OCI-M2 (cell line): ENCODE results near the gene C19orf47.

Experiments
- DNase-seq: peaks from one replicate; lab custom pipeline; 2025; ENCODE audit not compliant: unreplicated experiment; lab: John Stamatoyannopoulos, UW

C19orf47 gene, protein sequence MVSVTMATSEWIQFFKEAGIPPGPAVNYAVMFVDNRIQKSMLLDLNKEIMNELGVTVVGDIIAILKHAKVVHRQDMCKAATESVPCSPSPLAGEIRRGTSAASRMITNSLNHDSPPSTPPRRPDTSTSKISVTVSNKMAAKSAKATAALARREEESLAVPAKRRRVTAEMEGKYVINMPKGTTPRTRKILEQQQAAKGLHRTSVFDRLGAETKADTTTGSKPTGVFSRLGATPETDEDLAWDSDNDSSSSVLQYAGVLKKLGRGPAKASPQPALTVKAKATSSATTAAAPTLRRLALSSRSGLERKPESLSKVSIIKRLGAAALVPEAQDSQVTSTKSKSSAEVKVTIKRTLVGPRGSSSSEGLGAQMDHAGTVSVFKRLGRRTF

GRCh38 chr19:40348125-40348913 is at the start of gene C19orf47, which contains the start of gene PLD3:
Gene C19orf47, minus strand, starts transcription at chr19:40348397. Its CDS starts 6,540 bp downstream, at chr19:40341857.
Gene PLD3, plus strand, starts transcription at chr19:40348695. Its CDS starts 17,789 bp downstream, at chr19:40366484.
- DNase-seq = peak; percentile 88

GRCh38 chr19:40397568-40397906 is 49.3 kb upstream of the C19orf47 start:
- no peak for DNase-seq

DNA sequence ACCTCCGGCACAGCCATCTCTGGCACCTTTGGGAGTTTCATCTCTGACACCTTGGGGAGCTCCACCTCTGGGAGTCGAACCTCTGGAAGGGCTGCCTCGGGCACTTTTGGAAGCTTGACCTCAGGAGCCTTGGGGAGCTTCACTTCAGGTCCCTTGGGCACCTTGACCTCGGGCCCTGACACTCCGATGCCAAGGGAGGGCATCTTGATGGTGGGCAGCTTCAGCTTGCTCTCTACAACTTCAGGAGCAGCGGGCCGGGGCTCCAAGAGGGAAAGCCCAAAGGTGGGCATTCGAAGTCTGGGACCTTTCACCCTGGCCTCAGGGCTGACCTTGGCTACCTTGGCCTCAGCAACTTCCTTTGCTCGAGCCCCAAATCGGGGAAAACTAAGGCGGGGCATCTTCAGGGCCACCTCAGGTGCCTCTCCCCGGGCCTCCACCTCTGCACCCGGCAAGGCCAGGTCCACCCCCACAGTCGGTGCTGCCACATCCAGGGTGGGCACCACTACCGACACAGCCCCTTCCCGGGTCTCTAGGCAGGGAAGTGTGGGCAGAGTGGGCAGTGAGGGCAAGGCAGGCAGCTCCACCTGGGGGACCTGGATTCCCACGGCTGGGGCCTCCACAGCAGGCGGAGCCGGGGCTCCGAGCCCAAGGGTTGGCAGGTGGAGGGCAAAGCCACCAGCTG is 48.8 kb upstream of the C19orf47 start:
- DNase-seq = no peak

GRCh38 chr19:40395956-40396355 is 47.8 kb upstream of the C19orf47 start:
- no peak for DNase-seq

GRCh38 chr19:40394816-40395210 is 46.6 kb upstream of the C19orf47 start:
- DNase-seq = no peak

DNA sequence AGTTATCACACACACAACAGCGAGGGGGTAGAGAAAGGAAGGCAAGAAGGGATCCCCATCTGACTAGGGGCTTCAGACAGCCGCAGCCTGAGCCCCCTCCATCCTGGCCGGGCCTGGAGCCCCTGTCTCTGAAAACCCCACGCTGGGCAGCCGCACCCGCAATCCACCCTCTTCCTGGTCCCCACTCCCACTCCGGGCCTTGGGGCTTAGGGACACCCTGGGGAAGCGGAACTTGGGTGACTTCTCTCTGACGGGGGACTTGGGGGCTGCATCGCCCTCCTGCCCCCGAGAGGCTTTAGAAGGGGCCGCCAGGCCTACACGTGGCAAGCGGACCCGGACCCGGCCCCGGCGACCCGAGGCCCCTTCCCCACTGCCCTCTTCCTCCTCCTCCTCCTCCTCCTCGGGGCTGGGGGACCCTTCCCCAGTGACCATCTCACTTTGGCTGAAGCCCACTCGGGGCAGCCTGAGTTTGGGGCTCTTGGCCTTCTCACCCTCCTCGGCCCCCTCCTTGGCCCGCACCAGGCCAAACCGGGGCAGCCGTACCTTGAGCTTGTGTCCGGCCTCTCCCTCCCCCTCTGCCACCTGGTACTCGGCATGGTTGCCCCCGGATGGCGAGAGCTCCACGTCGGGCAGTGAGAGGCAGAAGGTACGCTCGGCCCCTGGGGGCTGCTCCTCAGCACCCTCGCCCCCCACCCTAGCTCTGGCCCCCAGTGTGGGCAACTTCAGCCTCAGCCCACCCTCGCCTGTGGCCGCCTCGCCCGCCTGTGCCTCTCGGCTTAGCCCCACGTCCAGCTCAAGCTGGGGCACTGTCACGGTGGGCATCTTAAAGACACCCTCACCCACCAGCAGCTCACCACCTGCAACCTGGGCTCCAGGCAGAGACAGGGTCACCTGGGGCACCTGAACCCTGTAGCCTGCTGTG is 46.0 kb upstream of the C19orf47 start:
- DNase-seq = no peak

GRCh38 chr19:40392894-40393517 is 44.8 kb upstream of the C19orf47 start:
- DNase-seq = no peak

GRCh38 chr19:40392123-40392522 is 43.9 kb upstream of the C19orf47 start:
- no peak for DNase-seq

GRCh38 chr19:40390084-40390742 is 42.0 kb upstream of the C19orf47 start, which contains the start of gene HIPK4:
Gene HIPK4, minus strand, starts transcription at chr19:40390181. Its CDS starts 279 bp downstream, at chr19:40389902.
- no peak for DNase-seq

DNA sequence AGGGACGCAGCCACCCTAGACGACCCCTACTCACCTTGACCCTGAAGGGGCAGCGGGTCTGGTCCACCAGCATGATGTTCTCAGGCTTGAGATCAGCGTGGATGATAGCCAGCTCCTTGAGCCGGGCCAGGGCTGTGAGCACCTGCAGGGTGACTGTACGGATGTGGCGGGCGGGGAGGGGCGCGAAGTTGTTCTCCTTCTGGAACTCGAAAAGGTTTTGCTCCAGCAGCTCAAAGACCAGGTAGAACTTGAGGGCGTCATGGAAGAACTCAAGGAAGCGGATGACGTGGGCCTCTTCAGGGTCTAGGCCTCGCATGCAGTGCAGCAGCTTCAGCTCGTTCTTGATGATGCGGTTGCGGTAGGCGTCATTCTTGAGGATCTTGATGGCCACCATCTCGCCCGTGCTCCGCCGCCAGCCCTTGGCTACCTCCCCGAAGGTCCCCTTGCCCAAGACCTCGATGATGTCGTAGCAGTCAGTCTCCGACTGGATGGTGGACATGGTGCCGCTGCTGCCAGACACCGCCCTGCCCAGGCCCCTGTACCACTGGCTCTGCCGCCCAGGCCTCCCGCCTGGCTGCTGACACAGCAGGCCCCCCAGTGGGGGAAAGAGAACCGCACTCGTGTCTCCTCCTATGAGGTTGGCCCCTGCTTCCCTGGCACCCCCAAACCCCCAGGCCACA is 41.3 kb upstream of the C19orf47 start:
- no peak for DNase-seq

- no peak for DNase-seq
Measured at GRCh38 chr19:40388481-40388880, 40.3 kb upstream of the C19orf47 start.

GRCh38 chr19:40387155-40387554 is 39.0 kb upstream of the C19orf47 start:
- DNase-seq = no peak

DNA sequence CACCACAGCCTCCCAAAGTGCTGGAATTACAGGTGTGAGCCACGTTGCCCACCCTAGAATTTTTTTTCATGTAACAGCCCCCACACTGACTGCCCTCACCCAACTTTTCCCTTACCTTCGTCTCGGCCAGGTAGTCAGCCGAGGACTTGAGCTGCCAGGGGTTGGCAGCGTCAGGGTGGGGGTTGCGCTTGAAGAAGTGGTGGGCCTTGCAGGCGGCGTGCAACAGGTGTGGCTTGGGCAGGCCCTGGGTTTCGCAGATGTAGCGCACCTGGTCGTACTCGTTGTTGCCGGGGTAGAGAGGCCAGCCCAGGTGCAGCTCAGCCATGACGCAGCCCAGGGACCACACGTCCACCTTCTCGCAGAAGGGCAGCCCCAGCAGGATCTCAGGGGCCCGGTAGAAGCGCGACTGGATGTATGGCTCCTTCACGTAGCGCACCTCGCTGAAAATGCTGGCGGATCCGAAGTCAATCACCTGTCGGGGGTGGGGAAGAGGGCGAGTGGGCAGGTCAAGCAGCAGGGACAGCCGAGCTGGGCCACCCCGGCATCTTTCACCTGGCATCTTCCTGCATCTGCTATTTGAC is 35.6 kb upstream of the C19orf47 start:
- DNase-seq = no peak

GRCh38 chr19:40381321-40381720 is 33.1 kb upstream of the C19orf47 start:
- no peak for DNase-seq

- DNase-seq = no peak
Measured at GRCh38 chr19:40380199-40381037, 32.2 kb upstream of the C19orf47 start.

GRCh38 chr19:40379446-40380198 is 31.4 kb upstream of the C19orf47 start:
- DNase-seq = no peak

- DNase-seq = no peak
Measured at GRCh38 chr19:40378509-40378908, 30.3 kb upstream of the C19orf47 start.
